Retinal pigment epithelial cell (primary cell): ENCODE data around the gene TERB1.

Source experiments
- DNase-seq: peaks from one replicate; pipeline ENCODE4 v3.0.0-alpha.2; 2010; ENCODE audit warnings: low read depth
- H3K4me3 ChIP-seq: 2 replicates; pipeline ENCODE4 v1.5.1; 2011; ENCODE audit warnings: mild to moderate bottlenecking, low read length, control low read depth, moderate library complexity
- CTCF ChIP-seq: conservative IDR thresholded peaks from 2 replicates; pipeline ENCODE4 v1.5.1; 2011; ENCODE audit warnings: low read depth, low read length, control low read depth, inconsistent platforms

TERB1 gene

GRCh38 chr16:66842765-66843164 lies 41.4 kb upstream of the TERB1 start:
- no peak for DNase-seq
- no peak for TF ChIP-seq CTCF
- no peak overlapping the region for H3K4me3 ChIP-seq

DNA sequence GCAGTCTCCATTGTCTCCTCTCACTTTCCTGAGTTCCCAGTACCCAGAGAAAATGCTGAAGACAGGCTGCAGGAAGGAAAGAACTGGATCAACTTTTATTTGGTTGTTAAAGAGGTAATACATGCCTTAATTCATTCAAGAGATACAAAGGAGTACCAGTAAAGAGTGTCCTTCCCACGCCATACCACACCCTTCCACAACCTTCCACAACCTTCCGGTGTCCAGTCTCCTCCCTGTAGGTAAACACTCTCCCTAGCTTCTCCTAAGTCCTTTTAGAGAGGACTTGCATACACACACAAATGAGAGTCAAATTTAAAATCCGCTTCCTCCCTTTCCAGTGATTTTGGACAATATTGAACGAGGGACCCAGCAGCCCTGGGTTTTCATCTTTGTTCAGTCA lies 40.0 kb upstream of the TERB1 start:
- DNase-seq, result no peak
- TF ChIP-seq CTCF, result no peak
- H3K4me3 ChIP-seq, result no peak overlapping the region

GRCh38 chr16:66840883-66841282 lies 39.5 kb upstream of the TERB1 start:
- TF ChIP-seq CTCF, result no peak
- no peak for DNase-seq
- no peak overlapping the region for H3K4me3 ChIP-seq

DNA sequence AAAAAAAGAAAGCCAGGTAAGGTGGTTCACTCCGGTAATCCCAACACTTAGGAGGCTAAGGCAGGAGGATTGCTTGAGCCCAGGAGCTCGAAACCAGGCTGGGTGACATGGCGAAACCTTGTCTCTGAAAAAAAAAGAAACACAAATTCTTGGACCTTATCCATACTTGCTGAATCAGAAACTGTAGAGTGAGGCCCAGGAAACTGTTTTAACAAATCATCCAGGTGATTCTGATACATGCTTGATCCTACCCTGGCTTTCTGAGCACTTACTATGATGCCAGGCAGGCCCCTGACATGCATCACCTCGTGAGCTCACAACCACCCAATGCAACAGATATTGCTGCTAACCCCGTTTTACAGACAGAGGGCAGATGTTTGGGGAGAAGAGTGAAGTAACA lies 33.4 kb upstream of the TERB1 start:
- no peak for TF ChIP-seq CTCF
- H3K4me3 ChIP-seq, result no peak overlapping the region
- no peak for DNase-seq

DNA sequence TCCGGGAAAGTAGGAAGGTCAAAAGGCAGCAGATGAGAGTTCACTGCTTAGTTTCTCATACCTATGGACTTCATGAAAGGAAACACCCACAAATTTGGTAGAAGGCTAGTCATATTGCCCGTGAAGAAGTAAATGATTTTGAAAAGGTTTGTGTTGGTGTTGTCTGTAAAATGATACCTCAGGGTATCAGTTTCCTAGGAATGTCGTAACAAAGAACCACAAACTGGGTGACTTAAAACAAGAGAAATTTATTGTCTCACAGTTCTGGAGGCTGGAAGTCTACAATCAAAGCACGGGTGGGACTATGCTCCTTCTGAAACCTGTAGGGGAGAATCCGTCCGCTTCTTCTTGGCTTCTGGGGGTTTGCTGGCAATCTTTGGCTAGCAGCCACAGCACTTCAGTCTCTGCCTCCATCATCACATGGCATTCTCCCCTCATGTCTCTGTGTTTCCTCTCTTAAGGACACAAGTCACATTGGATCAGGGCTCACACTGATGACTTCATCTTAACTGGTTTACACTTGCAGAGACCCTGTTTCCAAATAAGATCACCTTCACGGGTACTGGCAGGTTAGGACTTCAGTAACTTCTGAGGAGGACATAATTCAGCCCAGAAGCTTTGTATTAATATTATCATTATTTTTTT lies 31.4 kb upstream of the TERB1 start:
- TF ChIP-seq CTCF, result no peak
- DNase-seq, result no peak
- H3K4me3 ChIP-seq, result no peak overlapping the region

- DNase-seq, result no peak
- TF ChIP-seq CTCF, result no peak
- H3K4me3 ChIP-seq, result no peak overlapping the region
Observed at GRCh38 chr16:66832190-66832589, 30.8 kb upstream of the TERB1 start.

DNA sequence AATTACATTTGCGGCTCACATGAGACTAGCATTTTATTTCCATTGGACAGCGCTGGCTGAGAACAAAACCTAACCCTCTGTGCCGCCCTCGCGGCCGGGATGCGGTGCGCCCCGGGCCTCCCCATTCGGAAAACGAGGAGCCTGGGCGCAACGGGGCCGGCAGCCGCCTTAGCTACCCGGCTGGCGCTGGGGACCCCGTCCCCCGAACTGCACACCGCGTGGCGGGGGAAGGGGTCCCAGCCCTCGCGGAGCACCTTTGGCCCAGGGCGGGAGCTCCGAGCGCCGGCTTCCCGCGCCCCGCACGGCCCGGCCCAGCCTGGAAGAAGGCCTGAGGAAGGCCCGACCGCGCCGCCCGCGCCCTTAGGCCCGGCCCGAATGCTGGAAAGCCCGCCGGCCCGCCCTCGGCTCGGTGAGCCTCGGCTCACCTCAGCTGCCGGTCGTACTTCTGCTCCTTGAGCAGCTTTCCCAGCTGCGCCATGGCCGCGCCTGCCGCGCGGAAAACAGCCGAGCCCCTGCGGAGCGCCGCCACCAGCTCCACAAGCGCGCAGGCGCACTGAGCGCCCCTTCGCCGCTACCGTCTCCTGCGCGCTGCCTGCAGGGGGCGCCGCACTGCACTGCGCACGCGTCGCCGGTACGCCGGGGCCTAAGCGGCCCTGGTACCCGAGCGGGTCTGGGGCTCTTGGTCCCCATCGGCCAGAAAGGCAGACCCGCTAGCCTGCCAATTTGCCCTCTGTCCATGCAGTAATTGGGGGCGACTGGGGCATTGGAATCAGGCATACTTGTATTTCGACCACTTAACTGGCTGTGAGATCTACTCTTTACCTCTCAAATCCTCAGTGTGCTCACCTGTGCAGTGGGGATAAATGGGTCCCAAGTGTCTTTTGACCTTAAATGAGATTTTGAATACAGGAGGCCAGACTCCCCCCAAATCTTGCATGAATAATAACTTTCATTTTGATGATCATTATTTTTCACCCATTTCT lies 29.3 kb upstream of the TERB1 start, which contains the start of gene NAE1:
TSS of gene NAE1 (minus strand) at position 555 of the 983 bp plus-strand sequence. CDS start at position 478, 77 bp downstream.
- TF ChIP-seq CTCF, result peak; percentile 86
- H3K4me3 ChIP-seq, result peak within 1 kb of the TSS; percentile 61
- DNase-seq, result peak; percentile 37
